HepG2 (cell line): ENCODE data around the gene EHD1. TPM values are rescaled to one million over a fixed set of nuclear protein-coding genes. Genes with fewer than 3 reads are reported as not detected.

Source experiments
- ATAC-seq: fragments of 200-7000 bp; cut with Tn5 transposase; 3 replicates; pipeline ENCODE4 v1.9.1; 2020; ENCODE audit warnings: mild to moderate bottlenecking, moderate library complexity
- BruUV-seq: library from RNA; stranded (reverse); fragments of 400-500 nt; replicated peaks from 2 replicates; lab custom pipeline; 2021; lab: Mats Ljungman, UMichigan
- CTCF ChIA-PET: fragments of 300-600 bp; formaldehyde crosslinking; extraction: SDS; loops from one replicate; lab custom pipeline; 2021; ENCODE audit warnings: low total read pairs, inconsistent platforms, low intra/inter-chr PET ratio; lab: Yijun Ruan, JAX
- POLR2A ChIA-PET: fragments of 350-600 bp; sonication (Branson Sonifier 250); formaldehyde crosslinking; loops from one replicate; lab custom pipeline; 2020; ENCODE audit warnings: antibody characterized with exemption, inconsistent platforms; lab: Yijun Ruan, JAX
- DNase-seq: peaks from one replicate; pipeline ENCODE4 v3.0.0-alpha.2; 2015; ENCODE audit warnings: low spot score
- FAIRE-seq: peaks from 3 replicates; lab custom pipeline; 2011; peaks lifted over from hg19 to GRCh38; lab: Jason Lieb, UNC
- H2AFZ ChIP-seq: one replicate; pipeline ENCODE4 v1.6.1; 2011; ENCODE audit warnings: low read length, inconsistent platforms
- H3K27ac ChIP-seq: fragments of 300-600 bp; 3 replicates; pipeline ENCODE4 v1.8.0; 2011; ENCODE audit warnings: mixed run types, mild to moderate bottlenecking, mixed read lengths, low read length, inconsistent platforms; ENCODE audit not compliant: insufficient read depth; ENCODE audit errors: extremely low read length
- H3K27me3 ChIP-seq, 2 experiments: fragments of 200-600 bp in 1 of 2; 2 replicates in 1 of 2; 3 replicates in 1 of 2; pipeline versions ENCODE4 v1.6.0 to v1.8.0; 2011; ENCODE audit warnings: low read length in 2 of 2, mild to moderate bottlenecking in 2 of 2, moderate library complexity in 2 of 2, inconsistent platforms in 1 of 2; ENCODE audit not compliant: insufficient read depth in 2 of 2, control insufficient read depth in 1 of 2
- H3K36me3 ChIP-seq, 2 experiments: fragments of 200-600 bp in 1 of 2; replicated peaks in 1 of 2; 2 replicates in 1 of 2; 3 replicates in 1 of 2; pipeline versions ENCODE4 v1.5.1 to v1.8.0; 2011; ENCODE audit warnings: low read length in 2 of 2, inconsistent platforms in 1 of 2; ENCODE audit not compliant: insufficient read depth in 2 of 2, control insufficient read depth in 1 of 2
- H3K4me1 ChIP-seq: 2 replicates; pipeline ENCODE4 v1.5.1; 2012; ENCODE audit warnings: low read length, inconsistent platforms; ENCODE audit not compliant: insufficient read depth
- H3K4me2 ChIP-seq: 2 replicates; pipeline ENCODE4 v1.6.0; 2011; ENCODE audit warnings: low read depth, low read length, inconsistent platforms
- H3K4me3 ChIP-seq, 3 experiments: fragments of 200-600 bp in 1 of 3; sonication (generic), shearing (Covaris generic) in 1 of 3; replicated peaks in 1 of 3; 2 replicates each; pipeline ENCODE4 v1.5.1; 2011 to 2016; ENCODE audit warnings: low read length in 3 of 3, inconsistent platforms in 2 of 3, low read depth in 2 of 3, mild to moderate bottlenecking in 2 of 3, control low read depth in 1 of 3, mixed read lengths in 1 of 3; ENCODE audit not compliant: insufficient read depth in 1 of 3
- H3K79me2 ChIP-seq: one replicate; pipeline ENCODE4 v1.6.1; 2011; ENCODE audit warnings: low read length, inconsistent platforms; ENCODE audit not compliant: insufficient read depth
- H3K9ac ChIP-seq: 2 replicates; pipeline ENCODE4 v1.6.0; 2011; ENCODE audit warnings: mild to moderate bottlenecking, low read depth, low read length, inconsistent platforms; ENCODE audit not compliant: insufficient read depth
- H3K9me3 ChIP-seq: 2 replicates; pipeline ENCODE4 v1.5.1; 2012; ENCODE audit warnings: mild to moderate bottlenecking, low read length
- H4K20me1 ChIP-seq: 2 replicates; pipeline ENCODE4 v1.6.0; 2011; ENCODE audit warnings: inconsistent platforms, mild to moderate bottlenecking, low read length, moderate library complexity; ENCODE audit not compliant: insufficient read depth
- CHD4 ChIP-seq: fragments of 200-600 bp; sonication (generic); IDR thresholded peaks from 2 replicates; pipeline ENCODE4 v1.7.0; 2017; ENCODE audit warnings: mild to moderate bottlenecking, low read length, borderline replicate concordance
- HNRNPL ChIP-seq: fragments of 200-400 bp; formaldehyde crosslinking; IDR thresholded peaks from 2 replicates; pipeline ENCODE4 v1.6.1; 2017; ENCODE audit warnings: mild to moderate bottlenecking, low read depth, low read length
- HNRNPLL ChIP-seq: fragments of 200-400 bp; formaldehyde crosslinking; IDR thresholded peaks from 2 replicates; pipeline ENCODE4 v1.6.1; 2017; ENCODE audit warnings: mild to moderate bottlenecking, low read depth, low read length; ENCODE audit not compliant: poor library complexity, severe bottlenecking
- SALL1 ChIP-seq: sonication (generic); formaldehyde crosslinking; IDR thresholded peaks from 2 replicates; pipeline ENCODE4 v1.8.0; 2022; ENCODE audit warnings: mild to moderate bottlenecking, missing genetic modification reagents
- ZBTB33 ChIP-seq: sonication (generic); formaldehyde crosslinking; IDR thresholded peaks from 2 replicates; pipeline ENCODE4 v1.4.0; 2020; ENCODE audit warnings: missing genetic modification reagents
- ZBTB38 ChIP-seq: sonication (generic); formaldehyde crosslinking; IDR thresholded peaks from 2 replicates; pipeline ENCODE4 v1.5.1; 2020; ENCODE audit warnings: mild to moderate bottlenecking, missing genetic modification reagents
- ZNF564 ChIP-seq: sonication (generic); formaldehyde crosslinking; IDR thresholded peaks from 2 replicates; pipeline ENCODE4 v1.8.1; 2023; ENCODE audit warnings: mild to moderate bottlenecking, missing genetic modification reagents
- ZNF687 ChIP-seq: sonication (generic); formaldehyde crosslinking; IDR thresholded peaks from 2 replicates; pipeline ENCODE4 v1.5.1; 2020; ENCODE audit warnings: mild to moderate bottlenecking, missing genetic modification reagents, moderate library complexity
- WGBS: methylation state at CpG from one replicate; pipeline ENCODE4 v1.1.6; 2017; ENCODE audit warnings: low lambda C conversion rate; 5-methylcytosine and 5-hydroxymethylcytosine counted together
- in situ Hi-C: cut with HindIII; loops from 2 replicates; pipeline ENCODE4 v1.10.0; 2017; ENCODE audit warnings: low pct_unique_long_range_greater_than_20kb; ENCODE audit not compliant: extremely low pct_ligation_motif_present
- intact Hi-C: fragments of 100-400 bp; cut with micrococcal nuclease; formaldehyde crosslinking; loops from one replicate; pipeline ENCODE4 v1.10.0; 2022; ENCODE audit not compliant: unreplicated experiment
- polyA plus RNA-seq, 8 experiments: library from polyadenylated mRNA; depleted of rRNA in 3 of 8; stranded (reverse) in 7 of 8; unstranded in 1 of 8; fragments of >200 nt; fragmentation: Illumina TruSeq in 4 of 8; extraction: Trizol in 4 of 8; gene quantifications; 2 replicates each; pipeline versions ENCODE4 v1.2.1 to v1.2.3, GENCODE V29; 2011 to 2016; ENCODE audit warnings: low read depth in 4 of 8, missing spikeins in 1 of 8, mixed read lengths in 1 of 8; ENCODE audit not compliant: insufficient read depth in 1 of 8
- total RNA-seq, 5 experiments: library from RNA; depleted of rRNA; stranded (reverse); fragments of >200 nt; fragmentation: Illumina TruSeq; extraction: Trizol; gene quantifications; 2 replicates each; pipeline ENCODE4 v1.2.3, GENCODE V29; 2016; ENCODE audit warnings: low read depth in 1 of 5

EHD1 gene
- total and polyA plus RNA-seq, 2 of the 13 experiments (the other 11 are each of a cell fraction or from before 2014, with no cell fraction given) = 23.6 to 26.6 TPM

- TF ChIP-seq ZNF564 (CRISPR knock-in tag) = no peak
- peak; percentile 88 for TF ChIP-seq ZBTB38
- peak; percentile 81 for TF ChIP-seq HNRNPLL
- TF ChIP-seq SALL1 = no peak
- TF ChIP-seq HNRNPL = 0 out of 2 replicates have a peak, but pooled peaks have one; percentile 23
- peak; percentile 95 for TF ChIP-seq ZBTB33 (CRISPR knock-in tag)
- peak; percentile 15 for TF ChIP-seq ZNF687 (CRISPR knock-in tag)
- TF ChIP-seq CHD4 = no peak
- 20% methylated on average over 12 of the region's 24 CpGs for WGBS
- H3K79me2 ChIP-seq = no peaks in the 10 kb centered on the region
- H3K27ac ChIP-seq = no peak overlapping the region
- ATAC-seq (0 out of 3 replicates have a peak, but pooled peaks have one; percentile 6), DNase-seq (no peak), FAIRE-seq (no peak)
- intact Hi-C loops (loop anchor here (2.0 kb wide), 1 partner anchor 71 kb away; the partner anchor contains the start of gene BATF2), in situ Hi-C loops (no loop called here)
- POLR2A ChIA-PET = interaction anchor here (0.7 kb wide), 1 partner anchor 196 kb away, joined by 4 read pairs; the partner anchor contains the start of genes FAU and MRPL49
- CTCF ChIA-PET = no interaction called here
- peak overlapping the region; percentile 99 for H3K4me2 ChIP-seq
- peaks cover 32% of the 10 kb centered on the region for H3K4me1 ChIP-seq
- no peaks in the 10 kb centered on the region for H3K36me3 ChIP-seq
- BruUV-seq = no TSS peak
- no peaks in the 10 kb centered on the region for H3K9me3 ChIP-seq
- no peaks in the 10 kb centered on the region; a peak in 1 of 5 replicates for H3K27me3 ChIP-seq
- H2AFZ ChIP-seq = no peak overlapping the region
- H3K4me3 ChIP-seq = peak overlapping the region; percentile 58 to 80 (median 72)
- H3K9ac ChIP-seq = peak overlapping the region; percentile 81
- H4K20me1 ChIP-seq = no peaks in the 10 kb centered on the region
Observed at GRCh38 chr11:64925536-64926436, 47.4 kb upstream of the EHD1 start.
